Skeletal muscle tissue (tissue), 4 donors: ENCODE measurements around the gene KCNT1. TPM values are rescaled to one million over a fixed set of nuclear protein-coding genes. Genes with fewer than 3 reads are reported as not detected.

ENCODE experiments used
- H3K27ac ChIP-seq: one replicate; pipeline ENCODE4 v1.7.0; 2013; ENCODE audit warnings: mild to moderate bottlenecking, low read depth, low read length, inconsistent platforms
- H3K27me3 ChIP-seq, 3 donors: one replicate each; pipeline ENCODE4 v1.7.0; 2013; ENCODE audit warnings: low read length in 3 of 3; ENCODE audit not compliant: control insufficient read depth in 3 of 3, insufficient read depth in 3 of 3
- H3K36me3 ChIP-seq, 3 donors: one replicate each; pipeline ENCODE4 v1.7.0; 2013; ENCODE audit warnings: low read length in 3 of 3; ENCODE audit not compliant: control insufficient read depth in 3 of 3, insufficient read depth in 3 of 3
- H3K4me1 ChIP-seq, 3 donors: one replicate each; pipeline ENCODE4 v1.7.0; 2013; ENCODE audit warnings: low read length in 3 of 3, mild to moderate bottlenecking in 3 of 3; ENCODE audit not compliant: control insufficient read depth in 3 of 3, insufficient read depth in 3 of 3
- H3K4me3 ChIP-seq, 3 donors: one replicate each; pipeline ENCODE4 v1.7.0; 2013; ENCODE audit warnings: low read length in 3 of 3
- H3K9ac ChIP-seq, 3 donors: one replicate each; pipeline ENCODE4 v1.7.0; 2013; ENCODE audit warnings: low read length in 3 of 3, mild to moderate bottlenecking in 3 of 3, moderate library complexity in 2 of 3, low read depth in 1 of 3
- H3K9me3 ChIP-seq, 3 donors: one replicate each; pipeline ENCODE4 v1.7.0; 2013; ENCODE audit warnings: low read length in 3 of 3; ENCODE audit not compliant: control insufficient read depth in 3 of 3
- total RNA-seq: library from RNA; depleted of rRNA; stranded (reverse); fragments of >200 nt; gene quantifications from one replicate; pipeline ENCODE4 v1.2.3, GENCODE V29; 2014
- donor health status: Osteomylitis.

Gene KCNT1
- total RNA-seq, 1 donor from 2014 or later, result 1.6 TPM

GRCh38 chr9:135819905-135820304, 117.9 kb downstream of the KCNT1 start:
- Histone ChIP-seq H3K4me3 (no peak overlapping the region), H3K9ac (no peak overlapping the region), H3K9me3 (no peaks in the 10 kb centered on the region), H3K4me1 (no peaks in the 10 kb centered on the region), H3K27me3 (no peaks in the 10 kb centered on the region), H3K27ac (no peak overlapping the region), H3K36me3 (peaks cover 72 to 78% (median 76%) of the 10 kb centered on the region in 3 donors)

- peaks cover 70 to 77% (median 72%) of the 10 kb centered on the region in 3 donors for H3K36me3 ChIP-seq
- H3K9me3 ChIP-seq, result no peaks in the 10 kb centered on the region
- H3K4me3 ChIP-seq, result no peak overlapping the region
- no peak overlapping the region for H3K9ac ChIP-seq
- H3K27ac ChIP-seq, result no peak overlapping the region
- H3K27me3 ChIP-seq, result no peaks in the 10 kb centered on the region
- no peaks in the 10 kb centered on the region for H3K4me1 ChIP-seq
These were observed 118.7 kb downstream of the KCNT1 start for GRCh38 chr9:135820661-135821060.

GRCh38 chr9:135821116-135821515, 119.1 kb downstream of the KCNT1 start:
- Histone ChIP-seq H3K27me3 (no peaks in the 10 kb centered on the region), H3K4me1 (no peaks in the 10 kb centered on the region), H3K9me3 (no peaks in the 10 kb centered on the region), H3K4me3 (no peak overlapping the region), H3K9ac (no peak overlapping the region), H3K36me3 (peaks cover 67 to 77% (median 70%) of the 10 kb centered on the region in 3 donors), H3K27ac (no peak overlapping the region)

- no peak overlapping the region for H3K4me3 ChIP-seq
- H3K4me1 ChIP-seq, result no peaks in the 10 kb centered on the region
- no peak overlapping the region for H3K27ac ChIP-seq
- peaks cover 60 to 69% (median 64%) of the 10 kb centered on the region in 3 donors for H3K36me3 ChIP-seq
- no peak overlapping the region for H3K9ac ChIP-seq
- H3K27me3 ChIP-seq, result no peaks in the 10 kb centered on the region
- no peaks in the 10 kb centered on the region for H3K9me3 ChIP-seq
These were observed 119.9 kb downstream of the KCNT1 start for GRCh38 chr9:135821733-135822373.

GRCh38 chr9:135822374-135822755, 120.4 kb downstream of the KCNT1 start:
- H3K9ac ChIP-seq, result no peak overlapping the region
- no peak overlapping the region for H3K4me3 ChIP-seq
- peaks cover 55 to 65% (median 59%) of the 10 kb centered on the region in 3 donors for H3K36me3 ChIP-seq
- no peaks in the 10 kb centered on the region for H3K9me3 ChIP-seq
- no peaks in the 10 kb centered on the region for H3K4me1 ChIP-seq
- H3K27me3 ChIP-seq, result no peaks in the 10 kb centered on the region
- no peak overlapping the region for H3K27ac ChIP-seq

GRCh38 chr9:135823036-135823435, 121.1 kb downstream of the KCNT1 start:
- no peak overlapping the region for H3K27ac ChIP-seq
- no peak overlapping the region for H3K9ac ChIP-seq
- H3K9me3 ChIP-seq, result no peaks in the 10 kb centered on the region
- H3K4me3 ChIP-seq, result no peak overlapping the region
- no peaks in the 10 kb centered on the region for H3K27me3 ChIP-seq
- H3K36me3 ChIP-seq, result peaks cover 48 to 58% (median 52%) of the 10 kb centered on the region in 3 donors
- no peaks in the 10 kb centered on the region for H3K4me1 ChIP-seq

GRCh38 chr9:135825435-135826187, 123.6 kb downstream of the KCNT1 start:
- H3K36me3 ChIP-seq, result peaks cover 28 to 40% (median 36%) of the 10 kb centered on the region in 3 donors
- H3K9ac ChIP-seq, result no peak overlapping the region
- no peaks in the 10 kb centered on the region for H3K27me3 ChIP-seq
- H3K9me3 ChIP-seq, result no peaks in the 10 kb centered on the region
- no peaks in the 10 kb centered on the region for H3K4me1 ChIP-seq
- H3K27ac ChIP-seq, result no peak overlapping the region
- no peak overlapping the region for H3K4me3 ChIP-seq

- no peaks in the 10 kb centered on the region for H3K9me3 ChIP-seq
- no peaks in the 10 kb centered on the region for H3K27me3 ChIP-seq
- H3K4me3 ChIP-seq, result no peak overlapping the region
- no peaks in the 10 kb centered on the region for H3K4me1 ChIP-seq
- H3K9ac ChIP-seq, result no peak overlapping the region
- no peak overlapping the region for H3K27ac ChIP-seq
- H3K36me3 ChIP-seq, result peaks cover 23 to 36% (median 32%) of the 10 kb centered on the region in 3 donors
These were observed 124.2 kb downstream of the KCNT1 start for GRCh38 chr9:135826188-135826545.

- Histone ChIP-seq H3K9ac (no peak overlapping the region), H3K36me3 (peaks cover 12 to 25% (median 20%) of the 10 kb centered on the region in 3 donors), H3K4me1 (no peaks in the 10 kb centered on the region), H3K4me3 (no peak overlapping the region), H3K9me3 (no peaks in the 10 kb centered on the region), H3K27me3 (no peaks in the 10 kb centered on the region), H3K27ac (no peak overlapping the region)
These were observed 125.3 kb downstream of the KCNT1 start for GRCh38 chr9:135827301-135827700.

GRCh38 chr9:135827866-135828580, 126.0 kb downstream of the KCNT1 start:
- Histone ChIP-seq H3K4me1 (no peaks in the 10 kb centered on the region), H3K36me3 (peaks cover 8 to 18% (median 13%) of the 10 kb centered on the region in 3 donors), H3K4me3 (no peak overlapping the region), H3K9ac (no peak overlapping the region), H3K27ac (no peak overlapping the region), H3K27me3 (no peaks in the 10 kb centered on the region), H3K9me3 (no peaks in the 10 kb centered on the region)
